Keratinocyte (primary cell): ENCODE results near the gene NBEAL2.

ENCODE experiments used
- CTCF ChIP-seq, 3 experiments: IDR thresholded peaks in 1 of 3; conservative IDR thresholded peaks in 1 of 3; optimal IDR thresholded peaks in 1 of 3; 2 replicates in 2 of 3; 3 replicates in 1 of 3; pipeline versions ENCODE3 to v1.5.1; 2011; ENCODE audit warnings: low read length in 3 of 3, mild to moderate bottlenecking in 3 of 3, moderate library complexity in 2 of 3, control low read depth in 1 of 3, inconsistent platforms in 1 of 3; ENCODE audit not compliant: insufficient read depth in 2 of 3; ENCODE audit errors: extremely low read depth in 1 of 3
- EZH2 ChIP-seq: IDR thresholded peaks from one replicate; pipeline ENCODE4 v1.6.1; 2012; ENCODE audit warnings: inconsistent platforms, mild to moderate bottlenecking, low read length, moderate library complexity

GRCh38 chr3:46974421-46975171 lies 4.9 kb upstream of the NBEAL2 start:
- TF ChIP-seq CTCF (optimal IDR thresholded peaks at IDR 0.05 in 1 of 3, IDR thresholded peaks at IDR 0.05 in 1 of 3, conservative IDR thresholded peaks at IDR 0.05 in 1 of 3; ENCODE audit: extremely low read depth in 1 of 3, insufficient read depth in 2 of 3, low read length in 3 of 3) (no peak), EZH2 (no peak)
